CMK (cell line): Measurements from ENCODE around the gene CLCF1.

Source experiments
- DNase-seq: peaks from one replicate; pipeline ENCODE4 v3.0.0-alpha.2; 2010; ENCODE audit warnings: low read depth

The CLCF1 gene

GRCh38 chr11:67374571-67375281 is 1.3 kb upstream of the CLCF1 start:
- DNase-seq, result no peak

- no peak for DNase-seq
These were observed 511 bp upstream of the CLCF1 start for GRCh38 chr11:67373648-67374570.

GRCh38 chr11:67372321-67372992 is 941 bp downstream of the CLCF1 start:
- DNase-seq, result no peak

GRCh38 chr11:67371911-67372320 is 1.5 kb downstream of the CLCF1 start:
- no peak for DNase-seq

GRCh38 chr11:67371189-67371910 is 2.0 kb downstream of the CLCF1 start:
- DNase-seq, result no peak

- no peak for DNase-seq
These were observed 2.9 kb downstream of the CLCF1 start for GRCh38 chr11:67370351-67371076.

- no peak for DNase-seq
These were observed 3.6 kb downstream of the CLCF1 start for GRCh38 chr11:67369801-67370284.

GRCh38 chr11:67369275-67369674 is 4.1 kb downstream of the CLCF1 start:
- DNase-seq, result no peak

- no peak for DNase-seq
These were observed 4.8 kb downstream of the CLCF1 start for GRCh38 chr11:67368621-67369020.

- no peak for DNase-seq
These were observed 5.6 kb downstream of the CLCF1 start for GRCh38 chr11:67367761-67368227.

- DNase-seq, result no peak
These were observed 6.2 kb downstream of the CLCF1 start for GRCh38 chr11:67366961-67367760.

GRCh38 chr11:67366546-67366945 is 6.9 kb downstream of the CLCF1 start:
- DNase-seq, result no peak

GRCh38 chr11:67365736-67366444 is 7.5 kb downstream of the CLCF1 start:
- DNase-seq, result no peak

GRCh38 chr11:67364783-67365722 is 8.3 kb downstream of the CLCF1 start:
- DNase-seq, result no peak

- DNase-seq, result no peak
These were observed 9.2 kb downstream of the CLCF1 start for GRCh38 chr11:67364169-67364568.

GRCh38 chr11:67357831-67358670 is 15.3 kb downstream of the CLCF1 start:
- no peak for DNase-seq

- DNase-seq, result peak; percentile 76
These were observed 16.4 kb downstream of the CLCF1 start for GRCh38 chr11:67356864-67357561.
